Stimulated activated CD8-positive, alpha-beta memory T cell treated with anti-CD3 and anti-CD28 coated beads, Interleukin-4, amount 100 ng/mL, for 48 hours (primary cell): ENCODE measurements around the gene RNF167.

ENCODE experiments used
- DNase-seq: peaks from one replicate; pipeline ENCODE4 v3.0.0-alpha.2; 2020

Gene RNF167

GRCh38 chr17:4939796-4940554 lies at the start of gene RNF167, which contains the start of gene SLC25A11:
TSS of gene RNF167 (plus strand) at chr17:4940268. CDS start at chr17:4940910, 642 bp downstream.
TSS of gene SLC25A11 (minus strand) at chr17:4940046. CDS start at chr17:4939910, 136 bp downstream.
- peak; percentile 95 for DNase-seq

DNA sequence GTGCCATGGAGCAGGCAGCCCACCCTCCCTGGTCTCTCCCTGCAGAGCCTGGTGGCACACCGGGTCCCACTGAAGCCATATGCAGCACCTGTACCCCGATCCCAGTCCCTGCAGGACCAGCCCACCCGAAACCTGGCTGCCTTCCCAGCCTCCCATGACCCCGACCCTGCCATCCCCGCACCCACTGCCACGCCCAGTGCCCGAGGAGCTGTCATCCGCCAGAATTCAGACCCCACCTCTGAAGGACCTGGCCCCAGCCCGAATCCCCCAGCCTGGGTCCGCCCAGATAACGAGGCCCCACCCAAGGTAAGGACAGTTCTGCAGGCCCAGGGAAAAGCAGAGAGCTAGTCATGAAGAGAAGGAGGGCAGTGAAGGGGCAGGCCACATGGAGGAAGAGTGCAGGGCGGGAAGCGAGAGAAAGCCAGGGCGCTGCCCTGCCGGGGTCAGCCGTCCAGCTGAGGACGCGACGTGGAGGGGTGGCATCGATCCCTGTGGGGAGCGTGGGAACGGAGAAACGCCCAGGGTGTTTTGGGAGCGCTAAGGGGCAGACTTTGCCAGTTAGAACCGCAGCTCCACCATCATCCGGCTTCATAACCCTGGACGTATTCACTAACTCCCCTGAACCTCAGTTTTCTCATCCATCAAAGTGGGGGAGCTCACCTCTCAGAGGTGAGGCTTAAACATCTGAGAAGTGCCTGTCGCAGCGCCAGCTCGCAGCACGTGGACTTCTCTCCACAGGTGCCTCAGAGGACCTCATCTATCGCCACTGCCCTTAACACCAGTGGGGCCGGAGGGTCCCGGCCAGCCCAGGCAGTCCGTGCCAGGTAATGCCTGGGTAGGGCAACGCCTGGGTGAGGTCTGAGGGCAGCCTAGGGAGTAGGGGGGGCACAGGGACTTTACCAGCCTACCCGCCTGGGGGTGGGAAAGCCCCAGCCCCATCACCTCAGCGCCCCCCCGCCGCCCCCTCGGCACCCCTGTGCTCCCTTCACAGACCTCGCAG lies 48.4 kb upstream of the RNF167 start:
- no peak for DNase-seq

GRCh38 chr17:4892499-4893221 lies 47.4 kb upstream of the RNF167 start:
- DNase-seq = no peak

DNA sequence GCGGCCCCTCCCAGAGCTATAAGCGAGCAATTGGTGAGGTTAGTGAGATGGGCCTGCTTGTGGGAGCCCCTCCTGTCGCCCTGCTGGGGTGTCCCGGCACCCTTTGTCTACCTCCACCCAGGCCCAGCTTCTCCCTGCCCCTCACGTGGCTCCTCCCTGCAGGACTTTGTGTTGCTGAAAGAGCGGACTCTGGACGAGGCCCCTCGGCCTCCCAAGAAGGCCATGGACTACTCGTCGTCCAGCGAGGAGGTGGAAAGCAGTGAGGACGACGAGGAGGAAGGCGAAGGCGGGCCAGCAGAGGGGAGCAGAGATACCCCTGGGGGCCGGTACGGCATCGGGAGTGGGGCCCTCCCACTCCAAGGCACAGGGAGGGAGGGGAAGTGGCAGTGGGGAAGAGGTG lies 46.8 kb upstream of the RNF167 start:
- no peak for DNase-seq

- DNase-seq = no peak
Observed at GRCh38 chr17:4893721-4894560, 46.1 kb upstream of the RNF167 start.

- DNase-seq = no peak
Observed at GRCh38 chr17:4895121-4895520, 44.9 kb upstream of the RNF167 start.

DNA sequence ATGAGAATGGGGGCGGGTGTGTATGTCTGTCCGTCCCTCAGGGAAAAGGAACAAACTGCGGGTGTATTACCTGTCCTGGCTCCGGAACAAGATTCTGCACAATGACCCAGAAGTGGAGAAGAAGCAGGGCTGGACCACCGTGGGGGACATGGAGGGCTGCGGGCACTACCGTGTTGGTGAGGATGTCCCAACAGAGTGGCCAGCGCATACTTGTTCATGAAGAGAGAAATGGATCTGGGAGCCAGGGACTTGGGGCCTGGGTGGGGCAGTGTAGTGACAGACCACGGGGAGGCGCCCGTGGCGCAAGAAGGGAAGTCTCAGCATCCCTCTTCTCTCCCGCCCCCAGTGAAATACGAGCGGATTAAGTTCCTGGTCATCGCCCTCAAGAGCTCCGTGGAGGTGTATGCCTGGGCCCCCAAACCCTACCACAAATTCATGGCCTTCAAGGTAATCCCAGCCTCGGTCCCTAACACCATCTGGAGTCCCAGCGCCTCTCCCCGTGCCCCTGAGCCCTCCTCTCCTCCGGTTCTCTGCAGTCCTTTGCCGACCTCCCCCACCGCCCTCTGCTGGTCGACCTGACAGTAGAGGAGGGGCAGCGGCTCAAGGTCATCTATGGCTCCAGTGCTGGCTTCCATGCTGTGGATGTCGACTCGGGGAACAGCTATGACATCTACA lies 44.3 kb upstream of the RNF167 start:
- DNase-seq = no peak

GRCh38 chr17:4896332-4897197 lies 43.5 kb upstream of the RNF167 start:
- DNase-seq = no peak

- DNase-seq = no peak
Observed at GRCh38 chr17:4897198-4897687, 42.8 kb upstream of the RNF167 start.

GRCh38 chr17:4897785-4898184 lies 42.3 kb upstream of the RNF167 start:
- no peak for DNase-seq

- no peak for DNase-seq
Observed at GRCh38 chr17:4898351-4898750, 41.7 kb upstream of the RNF167 start.

DNA sequence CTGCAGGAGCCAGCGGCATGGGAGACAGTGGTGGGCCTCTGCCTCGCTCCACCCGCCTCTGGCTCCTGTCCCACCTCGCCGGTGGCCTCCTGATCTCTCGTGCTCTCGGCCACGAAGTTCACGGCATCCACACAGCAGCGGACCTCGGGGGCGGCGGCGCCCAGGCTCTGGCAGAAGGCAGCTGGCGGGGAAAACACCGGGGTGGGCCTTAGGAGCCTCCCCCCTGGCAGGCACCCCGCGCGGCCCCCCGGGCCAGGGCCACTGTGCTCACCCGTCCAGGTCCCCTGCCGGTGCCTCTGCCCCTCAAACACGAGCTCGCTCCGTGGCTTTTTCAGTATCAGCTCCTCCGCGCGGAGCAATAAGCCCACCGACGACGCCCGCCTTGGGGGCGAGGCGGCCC lies 41.1 kb upstream of the RNF167 start:
- no peak for DNase-seq

- peak; percentile 98 for DNase-seq
Observed at GRCh38 chr17:4899341-4900230, 40.5 kb upstream of the RNF167 start, which contains the start of gene C17orf107. TSS of gene C17orf107 (plus strand) at chr17:4899536. CDS start at chr17:4899763, 227 bp downstream.

- DNase-seq = peak; percentile 56
Observed at GRCh38 chr17:4900231-4901107, 39.6 kb upstream of the RNF167 start.

DNA sequence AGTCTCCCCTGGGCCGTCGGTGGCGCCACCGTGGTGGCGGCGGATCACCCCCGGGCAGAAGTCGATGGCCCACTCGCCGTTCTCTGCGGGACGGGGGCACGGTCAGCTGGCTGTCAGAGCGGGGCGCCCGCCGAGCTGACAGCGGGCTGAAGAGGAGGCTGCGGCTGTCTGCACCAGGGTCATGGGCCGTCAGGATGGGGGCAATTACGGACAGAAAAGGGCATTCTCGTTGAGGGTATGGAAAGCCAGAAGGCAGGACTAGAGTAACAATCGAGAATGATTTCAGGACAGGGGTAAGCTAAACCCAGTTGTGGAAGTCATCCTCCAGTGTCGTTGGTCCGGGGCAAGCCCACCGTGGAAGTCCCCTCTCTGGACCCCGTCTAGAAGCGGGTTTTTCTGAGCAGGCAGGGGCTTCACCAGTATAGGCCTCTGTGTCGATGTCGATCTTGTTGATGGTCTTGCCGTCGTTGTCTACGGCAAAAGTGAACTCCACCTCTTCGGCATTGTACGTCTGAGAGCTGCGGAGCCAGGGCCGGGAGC lies 38.9 kb upstream of the RNF167 start:
- DNase-seq = no peak

- peak; percentile 44 for DNase-seq
Observed at GRCh38 chr17:4901648-4902344, 38.3 kb upstream of the RNF167 start.

DNA sequence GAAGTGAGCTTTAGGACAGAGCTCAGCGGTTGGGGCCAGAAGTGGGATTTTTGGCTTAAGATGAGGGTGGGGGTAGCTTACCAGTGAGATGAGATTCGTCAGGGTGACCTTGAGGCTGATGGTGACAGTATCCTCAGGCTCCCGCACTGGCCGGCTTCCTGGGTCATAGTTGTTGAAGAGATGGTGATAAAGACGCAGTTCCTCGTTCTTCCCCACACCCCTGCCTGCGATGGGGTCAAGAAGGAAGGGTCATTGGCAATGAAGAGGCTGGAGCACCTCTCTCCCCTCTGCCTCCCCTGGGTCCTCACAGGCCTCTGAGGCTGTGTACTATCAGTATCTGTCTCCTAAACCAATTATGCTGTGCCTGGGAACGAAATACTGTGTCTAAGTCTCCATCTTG lies 37.5 kb upstream of the RNF167 start:
- DNase-seq = no peak
